GM20000 (cell line): Measurements from ENCODE around the gene TLR1.

Source experiments
- DNase-seq: peaks from one replicate; pipeline ENCODE4 v3.0.0; 2012; ENCODE audit warnings: low spot score
- TF ChIP-seq, protein P1 (sequence below): IDR thresholded peaks from 2 replicates; pipeline ENCODE4 v1.5.1; 2012; ENCODE audit warnings: mild to moderate bottlenecking, control low read depth; ENCODE audit errors: extremely low read depth, missing control alignments

The TLR1 gene

DNA sequence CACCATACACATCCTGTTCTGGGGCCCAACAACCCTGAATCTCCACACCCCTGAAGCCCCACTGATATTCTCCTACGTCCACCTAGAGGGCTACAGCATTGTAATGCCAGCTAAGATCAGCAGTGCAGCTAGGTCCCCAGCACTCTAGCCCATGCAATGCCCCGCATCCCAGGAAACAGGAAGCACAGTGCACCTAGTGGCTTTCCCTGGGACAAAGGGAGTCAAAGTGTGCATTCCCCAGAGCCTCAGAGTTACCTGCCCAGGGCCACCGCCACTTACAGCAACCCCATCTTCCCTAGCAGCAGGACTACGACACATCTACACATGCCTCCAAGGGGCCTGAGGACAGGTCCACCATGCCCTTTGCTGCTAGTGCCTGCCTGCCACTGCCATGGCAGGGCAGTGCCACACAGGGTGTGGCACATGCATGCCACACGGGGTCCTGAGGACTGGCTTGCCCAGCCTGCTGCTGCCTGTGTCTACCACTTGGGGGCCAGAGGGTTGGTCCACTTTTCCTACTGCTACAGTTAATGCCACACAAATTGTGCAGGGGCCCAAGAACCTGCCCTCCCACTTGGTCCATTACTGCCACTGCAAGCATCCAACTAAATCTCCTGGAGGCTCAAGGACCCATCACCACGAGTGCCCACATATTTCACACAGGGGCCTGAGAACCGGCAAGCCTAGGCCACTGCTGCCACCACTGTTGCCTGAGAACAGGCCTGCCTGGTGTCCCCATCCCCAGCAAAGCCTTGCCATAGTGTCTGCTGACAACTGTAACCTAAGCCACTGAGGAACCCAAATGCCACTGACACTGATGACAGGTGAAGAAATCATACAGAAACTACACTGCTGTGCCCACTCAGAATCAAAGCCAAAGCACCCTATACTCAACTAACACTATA is 28.3 kb upstream of the TLR1 start:
- DNase-seq = no peak

DNA sequence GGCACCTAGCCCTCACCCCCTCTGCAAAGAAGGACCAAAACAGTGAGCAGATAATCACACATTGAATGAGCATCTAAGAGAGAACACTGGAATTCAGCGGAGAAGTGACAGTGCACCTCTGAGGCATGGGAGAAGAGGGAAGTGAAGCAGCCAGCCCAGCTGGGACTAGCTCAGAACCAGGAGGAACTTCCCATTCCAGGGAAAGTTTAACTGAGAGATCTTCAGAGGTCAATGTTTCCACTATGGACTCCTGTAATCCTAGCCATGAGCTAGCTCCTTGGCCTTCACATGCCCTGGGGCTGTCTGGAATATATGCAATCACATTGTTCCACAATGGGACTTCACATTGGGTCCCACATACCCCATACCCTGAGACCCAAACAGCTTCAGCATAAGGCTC is 27.6 kb upstream of the TLR1 start:
- DNase-seq = no peak
- TF ChIP-seq, protein P1, sequence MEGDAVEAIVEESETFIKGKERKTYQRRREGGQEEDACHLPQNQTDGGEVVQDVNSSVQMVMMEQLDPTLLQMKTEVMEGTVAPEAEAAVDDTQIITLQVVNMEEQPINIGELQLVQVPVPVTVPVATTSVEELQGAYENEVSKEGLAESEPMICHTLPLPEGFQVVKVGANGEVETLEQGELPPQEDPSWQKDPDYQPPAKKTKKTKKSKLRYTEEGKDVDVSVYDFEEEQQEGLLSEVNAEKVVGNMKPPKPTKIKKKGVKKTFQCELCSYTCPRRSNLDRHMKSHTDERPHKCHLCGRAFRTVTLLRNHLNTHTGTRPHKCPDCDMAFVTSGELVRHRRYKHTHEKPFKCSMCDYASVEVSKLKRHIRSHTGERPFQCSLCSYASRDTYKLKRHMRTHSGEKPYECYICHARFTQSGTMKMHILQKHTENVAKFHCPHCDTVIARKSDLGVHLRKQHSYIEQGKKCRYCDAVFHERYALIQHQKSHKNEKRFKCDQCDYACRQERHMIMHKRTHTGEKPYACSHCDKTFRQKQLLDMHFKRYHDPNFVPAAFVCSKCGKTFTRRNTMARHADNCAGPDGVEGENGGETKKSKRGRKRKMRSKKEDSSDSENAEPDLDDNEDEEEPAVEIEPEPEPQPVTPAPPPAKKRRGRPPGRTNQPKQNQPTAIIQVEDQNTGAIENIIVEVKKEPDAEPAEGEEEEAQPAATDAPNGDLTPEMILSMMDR = no peak

More for the DNA sequence above, 28.3 kb upstream of the TLR1 start:
- TF ChIP-seq, protein P1 = no peak

DNA sequence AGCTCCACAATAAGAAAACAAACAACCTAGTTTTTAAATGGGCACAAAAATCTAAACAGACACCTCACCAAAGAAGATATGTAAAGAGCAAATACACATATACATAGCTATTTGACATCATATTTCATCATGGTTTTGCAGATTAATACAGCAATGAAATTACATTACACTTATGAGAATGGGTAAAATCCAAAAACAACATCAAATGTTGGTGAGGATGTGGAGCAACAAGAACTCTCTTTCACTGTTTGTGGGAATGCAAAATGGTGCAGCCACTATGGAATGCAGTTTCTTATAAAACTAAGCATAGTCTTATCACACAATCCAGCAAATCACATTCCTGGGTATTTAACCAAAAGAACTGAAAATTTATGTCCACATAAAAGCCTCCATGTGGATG is 27.1 kb upstream of the TLR1 start:
- no peak for DNase-seq
- TF ChIP-seq, protein P1 = no peak

DNA sequence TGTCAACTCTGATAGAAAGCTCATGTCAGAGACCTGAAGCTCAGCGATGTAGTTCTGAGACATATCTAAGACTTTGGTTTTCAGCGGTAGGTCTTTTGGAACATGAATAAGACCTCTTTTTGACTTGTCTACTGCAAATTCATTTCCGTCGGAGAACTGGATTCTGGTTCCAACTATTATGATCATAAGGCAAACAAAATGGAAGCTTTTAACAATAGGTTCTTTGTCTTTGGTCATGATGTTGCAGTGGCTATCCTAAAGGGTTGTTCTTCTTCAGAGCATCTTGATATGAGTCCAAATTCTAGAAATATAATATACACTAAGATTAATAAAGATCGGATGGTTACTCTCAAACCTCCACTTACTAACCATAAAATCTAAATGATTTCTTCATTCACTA is 24.6 kb upstream of the TLR1 start:
- TF ChIP-seq, protein P1 = no peak
- no peak for DNase-seq

DNA sequence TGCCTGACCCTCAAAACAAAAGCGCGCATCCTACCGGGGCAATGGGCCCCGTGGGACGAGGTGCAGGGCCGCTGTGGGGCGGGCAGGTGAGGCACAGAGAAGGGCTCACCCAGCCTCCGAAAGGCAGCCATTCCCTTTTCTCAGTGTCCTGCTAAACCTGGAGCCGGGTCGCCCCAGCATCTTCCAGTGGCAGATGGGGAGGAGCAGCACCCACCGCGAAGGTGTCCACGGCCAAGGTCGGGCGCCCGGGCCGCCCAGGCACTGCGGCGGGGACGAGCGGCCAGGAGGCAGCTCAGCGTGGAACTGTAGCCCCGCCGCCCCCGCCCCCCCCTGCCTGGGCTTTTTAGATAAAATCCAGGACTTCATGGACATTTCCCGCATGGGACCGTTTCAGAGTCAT is 19.2 kb upstream of the TLR1 start:
- TF ChIP-seq, protein P1 = no peak
- no peak for DNase-seq

DNA sequence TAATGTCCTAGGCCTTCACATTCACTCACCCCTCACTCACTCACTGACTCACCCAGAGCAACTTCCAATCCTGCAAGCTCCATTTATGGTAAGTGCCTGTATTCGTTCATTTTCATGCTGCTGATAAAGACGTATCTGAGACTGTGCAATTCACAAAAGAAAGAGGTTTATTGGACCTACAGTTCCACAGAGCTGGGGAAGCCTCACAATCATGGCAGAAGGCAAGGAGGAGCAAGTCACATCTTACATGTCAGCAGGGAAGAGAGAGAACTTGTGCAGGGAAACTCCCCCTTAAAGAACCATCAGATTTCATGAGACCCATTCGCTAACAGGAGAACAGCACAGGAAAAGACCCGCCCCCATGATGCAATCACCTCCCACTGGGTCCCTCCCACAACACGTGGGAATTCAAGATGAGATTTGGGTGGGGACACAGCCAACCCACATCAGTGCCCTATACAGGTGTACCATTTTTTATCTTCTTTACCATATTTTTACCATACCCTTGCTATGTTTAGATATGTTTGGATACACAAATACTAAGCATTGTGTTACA is 18.2 kb upstream of the TLR1 start:
- DNase-seq = no peak
- TF ChIP-seq, protein P1 = no peak

DNA sequence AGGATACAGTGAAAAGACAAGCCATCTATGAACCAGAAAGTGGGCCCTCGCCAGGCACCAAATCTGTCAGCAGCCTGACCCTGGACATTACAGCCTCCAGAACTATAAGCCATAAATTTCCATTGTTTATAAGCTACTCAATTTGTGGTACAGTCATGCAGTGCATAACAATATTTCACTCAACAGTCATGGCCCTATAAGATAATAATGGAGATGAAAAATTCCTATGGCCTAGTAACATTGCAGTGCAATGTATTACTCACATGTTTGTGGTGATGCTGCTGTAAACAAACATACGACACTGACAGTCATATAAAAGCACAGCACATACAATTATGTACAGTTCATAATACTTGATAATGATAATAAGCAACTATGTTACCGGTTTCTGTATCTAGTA is 17.1 kb upstream of the TLR1 start:
- no peak for DNase-seq

More for the DNA sequence above, 17.1 kb upstream of the TLR1 start:
- TF ChIP-seq, protein P1 = no peak
